HFF-Myc (cell line): ENCODE data around the gene PDE7B.

Experiments
- DNase-seq: peaks from one replicate; pipeline ENCODE4 v3.0.0-alpha.2; 2011; ENCODE audit warnings: low read depth; ENCODE audit errors: extremely low read depth
- H3K4me3 ChIP-seq: replicated peaks from 2 replicates; pipeline ENCODE4 v1.5.1; 2011; ENCODE audit warnings: low read depth, mild to moderate bottlenecking, control low read depth, low read length
- CTCF ChIP-seq: IDR thresholded peaks from 2 replicates; pipeline ENCODE4 v1.5.1; 2012; ENCODE audit warnings: mild to moderate bottlenecking, low read depth, low read length, control low read depth; ENCODE audit errors: missing control alignments

PDE7B gene

DNA sequence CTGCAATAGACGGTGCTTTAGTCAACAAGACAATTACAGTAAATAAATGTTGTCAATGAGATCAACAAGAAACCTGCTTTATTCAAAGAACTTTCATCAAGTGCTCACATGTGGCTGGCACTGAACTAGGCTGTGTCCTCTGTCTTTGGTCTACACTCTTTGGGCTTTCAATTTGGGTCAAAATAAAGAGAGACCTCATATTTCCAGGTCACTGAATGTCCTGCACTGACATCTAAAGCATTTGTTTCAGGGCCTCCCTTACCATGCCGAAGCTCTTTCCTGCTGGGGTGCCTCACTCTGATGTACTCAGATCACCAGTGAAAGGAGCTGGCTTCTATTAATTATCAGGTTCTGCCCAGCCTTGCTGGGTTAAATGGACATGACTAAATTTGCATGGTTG lies 32.0 kb downstream of the PDE7B start:
- H3K4me3 ChIP-seq: no peak overlapping the region
- TF ChIP-seq CTCF: no peak
- no peak for DNase-seq

DNA sequence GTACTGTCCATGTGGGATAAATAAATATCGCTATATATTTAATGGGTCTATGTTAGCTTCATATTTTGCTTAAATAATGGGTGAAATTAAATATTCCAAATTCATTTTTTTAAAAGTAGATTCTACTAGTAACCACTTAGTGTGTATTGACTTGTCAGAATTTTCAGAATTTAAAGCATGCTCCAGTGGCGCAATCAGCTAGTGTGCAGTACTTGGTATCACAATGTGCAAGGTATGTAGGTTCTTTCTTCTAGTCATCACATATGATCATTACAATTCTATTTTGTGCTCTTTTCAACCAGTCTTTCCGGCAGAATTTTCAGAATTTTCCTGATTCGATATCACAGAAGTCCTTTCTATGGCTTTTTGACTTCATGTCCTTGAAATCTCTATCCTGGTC lies 32.6 kb downstream of the PDE7B start:
- DNase-seq: no peak
- TF ChIP-seq CTCF: no peak
- no peak overlapping the region for H3K4me3 ChIP-seq

- no peak for TF ChIP-seq CTCF
- DNase-seq: no peak
- H3K4me3 ChIP-seq: no peak overlapping the region
These were observed 35.6 kb downstream of the PDE7B start for GRCh38 chr6:135887069-135887468.

- H3K4me3 ChIP-seq: no peak overlapping the region
- TF ChIP-seq CTCF: no peak
- DNase-seq: no peak
These were observed 37.3 kb downstream of the PDE7B start for GRCh38 chr6:135888818-135889217.

- TF ChIP-seq CTCF: no peak
- no peak overlapping the region for H3K4me3 ChIP-seq
- DNase-seq: no peak
These were observed 39.4 kb downstream of the PDE7B start for GRCh38 chr6:135890876-135891275.

DNA sequence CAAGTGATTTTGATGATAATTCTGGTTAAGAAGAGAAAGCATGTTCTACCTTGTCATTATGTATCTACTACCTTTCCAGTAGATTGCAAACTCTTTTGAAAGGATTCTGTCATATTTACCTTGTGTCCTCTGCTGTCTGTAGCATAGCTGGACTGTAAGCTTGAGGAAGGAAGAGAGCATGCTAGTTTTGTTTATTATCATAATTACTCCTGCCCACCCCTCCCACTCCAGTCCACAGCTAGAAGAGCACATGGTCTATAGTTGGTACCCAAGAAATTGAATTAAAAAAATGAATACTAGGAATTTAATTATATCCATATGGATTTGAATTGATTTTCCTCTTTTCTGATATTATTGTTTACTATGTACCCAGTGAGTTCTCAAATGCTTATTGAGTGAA lies 40.2 kb downstream of the PDE7B start:
- no peak overlapping the region for H3K4me3 ChIP-seq
- no peak for TF ChIP-seq CTCF
- DNase-seq: no peak

DNA sequence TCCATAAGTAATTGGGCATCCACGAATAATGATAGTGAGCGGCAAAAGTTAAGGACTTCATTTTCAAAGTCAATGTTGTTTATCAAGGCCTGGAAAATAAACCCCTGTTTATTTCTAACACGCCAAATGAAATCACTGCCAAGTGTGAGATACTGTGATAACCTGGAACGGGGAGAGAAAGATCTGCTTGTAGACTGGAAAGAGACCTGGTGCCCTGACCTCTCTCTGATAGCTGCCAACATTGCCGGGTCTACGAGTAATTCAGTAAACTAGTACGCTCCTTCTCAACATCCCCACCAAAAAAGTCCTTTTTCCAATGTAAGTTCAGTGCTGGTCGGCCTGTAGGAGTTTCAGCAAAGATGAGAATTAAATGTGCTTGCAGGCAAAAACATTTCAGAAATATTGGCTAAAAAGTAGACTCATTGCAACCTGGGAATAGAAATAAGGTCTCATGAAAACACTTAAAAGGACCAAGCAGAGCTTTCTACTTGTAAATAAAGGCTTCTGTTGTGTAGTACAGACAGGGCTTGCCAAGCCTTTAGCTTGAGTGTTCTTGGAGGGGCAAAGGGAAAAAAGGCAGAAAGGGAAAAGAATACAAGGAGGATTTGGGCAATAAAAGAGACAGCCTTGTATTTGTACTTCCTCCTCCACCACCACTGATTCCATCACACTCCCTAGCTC lies 43.9 kb downstream of the PDE7B start:
- no peak for TF ChIP-seq CTCF
- H3K4me3 ChIP-seq: no peak overlapping the region

More for the DNA sequence above, 43.9 kb downstream of the PDE7B start:
- no peak for DNase-seq
